GM19468 (cell line): ENCODE measurements around the gene TGFBR1.
"Not testable (repeated sequence)": the region's sequence is repeated elsewhere in the genome, so short reads cannot be mapped to it uniquely, and the experiment has no call there.

ENCODE experiments used
- ATAC-seq: cut with Tn5 transposase; IDR thresholded peaks from one replicate; pipeline ENCODE4 v1.9.1; 2021; ENCODE audit warnings: mild to moderate bottlenecking, moderate library complexity, moderate number of reproducible peaks; ENCODE audit not compliant: unreplicated experiment; ENCODE audit errors: extremely low read depth

Gene TGFBR1

GRCh38 chr9:99075246-99075912 is 29.5 kb upstream of the TGFBR1 start:
- no peak for ATAC-seq

GRCh38 chr9:99076030-99076429 is 28.9 kb upstream of the TGFBR1 start:
- ATAC-seq: no peak

- no peak for ATAC-seq
These were observed 28.3 kb upstream of the TGFBR1 start for GRCh38 chr9:99076483-99077171.

- no peak for ATAC-seq
These were observed 26.2 kb upstream of the TGFBR1 start for GRCh38 chr9:99078717-99079116.

- no peak for ATAC-seq
These were observed 25.4 kb upstream of the TGFBR1 start for GRCh38 chr9:99079542-99079941.

GRCh38 chr9:99083051-99083450 is 21.9 kb upstream of the TGFBR1 start:
- no peak for ATAC-seq

GRCh38 chr9:99085949-99086948 is 18.7 kb upstream of the TGFBR1 start:
- no peak for ATAC-seq

GRCh38 chr9:99087462-99087861 is 17.5 kb upstream of the TGFBR1 start:
- ATAC-seq: no peak

GRCh38 chr9:99090336-99091130 is 14.4 kb upstream of the TGFBR1 start:
- ATAC-seq: no peak

GRCh38 chr9:99092643-99093491 is 12.0 kb upstream of the TGFBR1 start:
- ATAC-seq: no peak

- no peak for ATAC-seq
These were observed 11.5 kb upstream of the TGFBR1 start for GRCh38 chr9:99093492-99093791.

GRCh38 chr9:99095565-99095964 is 9.3 kb upstream of the TGFBR1 start:
- no peak for ATAC-seq

GRCh38 chr9:99096409-99096808 is 8.5 kb upstream of the TGFBR1 start:
- ATAC-seq: no peak

- not testable (repeated sequence) for ATAC-seq
These were observed 4.9 kb upstream of the TGFBR1 start for GRCh38 chr9:99099806-99100585.

GRCh38 chr9:99101271-99101670 is 3.6 kb upstream of the TGFBR1 start:
- ATAC-seq: no peak

GRCh38 chr9:99101812-99102211 is 3.1 kb upstream of the TGFBR1 start:
- no peak for ATAC-seq

- no peak for ATAC-seq
These were observed 1.6 kb upstream of the TGFBR1 start for GRCh38 chr9:99103054-99103895.
